ENCODE results near the gene GALNT1. TPM values are rescaled to one million over a fixed set of nuclear protein-coding genes. Genes with fewer than 3 reads are reported as not detected.

GALNT1 gene
- total RNA-seq, 1 experiment from 2014 or later = 77.9 TPM

DNA sequence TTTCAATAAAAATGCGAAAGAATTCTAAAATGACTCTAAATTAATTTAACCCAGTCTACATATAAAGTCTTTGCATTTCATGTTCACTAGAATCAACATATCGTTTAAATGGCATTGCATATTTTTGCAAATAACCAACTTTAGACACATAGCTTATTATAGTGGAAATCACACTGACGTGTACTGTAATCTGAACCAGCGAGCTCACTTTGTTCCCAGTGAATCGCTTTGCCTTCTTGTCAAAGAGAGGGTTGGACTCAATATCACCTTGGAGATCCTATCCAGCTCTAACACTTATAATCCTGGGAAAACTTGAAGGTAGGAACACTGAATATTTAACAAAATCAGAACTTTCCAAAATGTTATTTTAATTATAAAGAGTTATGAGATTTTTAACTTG is 108.2 kb downstream of the GALNT1 start:
- no peak overlapping the region for H3K18ac ChIP-seq (ENCODE audit: insufficient read length, low read depth, low read length)
- H3K27ac Mint-ChIP-seq = no peak overlapping the region
- no peaks in the 10 kb centered on the region for H3K4me1 Mint-ChIP-seq
- H3K4me1 ChIP-seq (ENCODE audit: insufficient read depth, low read length) = no peaks in the 10 kb centered on the region
- no peak overlapping the region for H3K56ac ChIP-seq (ENCODE audit: insufficient read length, low read depth, low read length)
- H3T11ph ChIP-seq (ENCODE audit: low read length) = no peak overlapping the region
- no peak overlapping the region for H3K27ac ChIP-seq (ENCODE audit: insufficient read length, low read depth, low read length)
- no peak overlapping the region for H4K5ac ChIP-seq (ENCODE audit: insufficient read length, low read depth, low read length)
- H4K20me1 ChIP-seq (ENCODE audit: control insufficient read depth, insufficient read depth, insufficient read length) = no peaks in the 10 kb centered on the region
- no peak overlapping the region for H3K4me3 Mint-ChIP-seq
- no peak overlapping the region for H2BK120ac ChIP-seq (ENCODE audit: low read depth, low read length, poor library complexity, severe bottlenecking)
- no peaks in the 10 kb centered on the region for H3K79me1 ChIP-seq (ENCODE audit: insufficient read depth, low read depth, low read length, poor library complexity, severe bottlenecking)
- H3K23me2 ChIP-seq (ENCODE audit: insufficient read length, low read depth, low read length, poor library complexity, severe bottlenecking) = no peaks in the 10 kb centered on the region
- H2AK5ac ChIP-seq (ENCODE audit: insufficient read length, low read length) = no peak overlapping the region
- peaks cover 0 to 1% (median 0%) of the 10 kb centered on the region in 3 experiments; a peak in 1 of 7 replicates for H3K36me3 Mint-ChIP-seq (ENCODE audit: insufficient read depth in 1 of 3, low read depth in 3 of 3)
- H2AFZ ChIP-seq (ENCODE audit: low read length) = no peak overlapping the region
- H2BK12ac ChIP-seq (ENCODE audit: insufficient read length, low read depth, low read length) = no peak overlapping the region
- no peak overlapping the region for H2BK20ac ChIP-seq (ENCODE audit: low read depth, low read length, poor library complexity, severe bottlenecking)
- H3K4me2 ChIP-seq (ENCODE audit: insufficient read depth, insufficient read length, low read length) = no peak overlapping the region
- no CpG with 5 or more reads among the region's 5 CpGs for WGBS (ENCODE audit: extremely low coverage, insufficient read length, low lambda C conversion rate)
- H3K27me3 ChIP-seq (ENCODE audit: insufficient read depth, low read length) = no peaks in the 10 kb centered on the region
- DNase-seq = no peak
- TF ChIP-seq, protein P1, sequence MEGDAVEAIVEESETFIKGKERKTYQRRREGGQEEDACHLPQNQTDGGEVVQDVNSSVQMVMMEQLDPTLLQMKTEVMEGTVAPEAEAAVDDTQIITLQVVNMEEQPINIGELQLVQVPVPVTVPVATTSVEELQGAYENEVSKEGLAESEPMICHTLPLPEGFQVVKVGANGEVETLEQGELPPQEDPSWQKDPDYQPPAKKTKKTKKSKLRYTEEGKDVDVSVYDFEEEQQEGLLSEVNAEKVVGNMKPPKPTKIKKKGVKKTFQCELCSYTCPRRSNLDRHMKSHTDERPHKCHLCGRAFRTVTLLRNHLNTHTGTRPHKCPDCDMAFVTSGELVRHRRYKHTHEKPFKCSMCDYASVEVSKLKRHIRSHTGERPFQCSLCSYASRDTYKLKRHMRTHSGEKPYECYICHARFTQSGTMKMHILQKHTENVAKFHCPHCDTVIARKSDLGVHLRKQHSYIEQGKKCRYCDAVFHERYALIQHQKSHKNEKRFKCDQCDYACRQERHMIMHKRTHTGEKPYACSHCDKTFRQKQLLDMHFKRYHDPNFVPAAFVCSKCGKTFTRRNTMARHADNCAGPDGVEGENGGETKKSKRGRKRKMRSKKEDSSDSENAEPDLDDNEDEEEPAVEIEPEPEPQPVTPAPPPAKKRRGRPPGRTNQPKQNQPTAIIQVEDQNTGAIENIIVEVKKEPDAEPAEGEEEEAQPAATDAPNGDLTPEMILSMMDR (conservative IDR thresholded peaks at IDR 0.05) = no peak
- no peak overlapping the region for H3K9ac ChIP-seq (ENCODE audit: extremely low read depth, insufficient read length, low read length)
- no peaks in the 10 kb centered on the region for H3K9me3 Mint-ChIP-seq
- no peaks in the 10 kb centered on the region for H3K9me3 ChIP-seq (ENCODE audit: control insufficient read depth, low read depth, low read length)
- no peak overlapping the region for H4K8ac ChIP-seq (replicated peaks; ENCODE audit: insufficient read length, low read depth, low read length)
- H3K23ac ChIP-seq (ENCODE audit: insufficient read length, low read depth, low read length) = no peak overlapping the region
- no peak overlapping the region for H3K4ac ChIP-seq (ENCODE audit: low read depth, low read length)
- no peak overlapping the region for H3K14ac ChIP-seq (ENCODE audit: insufficient read depth, low read length)
- H3K27me3 Mint-ChIP-seq (ENCODE audit: low read depth) = no peaks in the 10 kb centered on the region
- no peak overlapping the region for H2BK15ac ChIP-seq (ENCODE audit: low read depth, low read length)
- no peak overlapping the region for H2BK5ac ChIP-seq (ENCODE audit: insufficient read length, low read length)
- H3K79me2 ChIP-seq (ENCODE audit: insufficient read depth, low read length) = no peaks in the 10 kb centered on the region
- H4K91ac ChIP-seq (ENCODE audit: insufficient read length, low read depth, low read length) = no peak overlapping the region
